Lower lobe of right lung (tissue), 2 donors: ENCODE data around the gene ZIC2. TPM values are rescaled to one million over a fixed set of nuclear protein-coding genes. Genes with fewer than 3 reads are reported as not detected.

Source experiments
- ATAC-seq, 2 donors: fragments of 200-7000 bp; cut with Tn5 transposase; one replicate each; pipeline ENCODE4 v1.9.1; 2020 to 2022; ENCODE audit warnings: mild to moderate bottlenecking in 2 of 2, moderate library complexity in 2 of 2
- DNase-seq: peaks from one replicate; pipeline ENCODE4 v3.0.0-alpha.2; 2020
- H3K27ac ChIP-seq: fragments of 200-600 bp; one replicate; pipeline ENCODE4 v1.8.0; 2022
- H3K27me3 ChIP-seq: fragments of 200-600 bp; one replicate; pipeline ENCODE4 v1.8.0; 2022; ENCODE audit warnings: low read depth
- H3K36me3 ChIP-seq: fragments of 200-600 bp; one replicate; pipeline ENCODE4 v1.8.0; 2022; ENCODE audit warnings: mild to moderate bottlenecking
- H3K4me1 ChIP-seq: fragments of 200-600 bp; one replicate; pipeline ENCODE4 v1.8.0; 2022
- H3K4me3 ChIP-seq: fragments of 200-600 bp; one replicate; pipeline ENCODE4 v1.8.0; 2022; ENCODE audit warnings: mild to moderate bottlenecking
- H3K9me3 ChIP-seq: fragments of 200-600 bp; one replicate; pipeline ENCODE4 v1.8.0; 2022
- intact Hi-C: fragments of 100-400 bp; cut with DNase I; formaldehyde crosslinking; loops from one replicate; pipeline ENCODE4 v1.11.0; 2022
- total RNA-seq: library from RNA; stranded (reverse); fragmentation: NEBNext Ultra II Directional; extraction: Animal tissue kit (Norgen Biotek cat#: 25700); gene quantifications from one replicate; pipeline ENCODE4 v1.2.1, GENCODE V29; 2021
- TF ChIP-seq, protein P1 (sequence below): fragments of 200-600 bp; IDR thresholded peaks from one replicate; pipeline ENCODE4 v1.8.0; 2022; ENCODE audit warnings: antibody characterized with exemption, mild to moderate bottlenecking
- donor health status: DM: no; HTN: yes; CAD: no; lungs with severe emphysema.

ZIC2 gene
- total RNA-seq, 1 donor from 2014 or later, result not detected

GRCh38 chr13:99984461-99985240 lies 3.1 kb downstream of the ZIC2 start:
- TF ChIP-seq, protein P1, sequence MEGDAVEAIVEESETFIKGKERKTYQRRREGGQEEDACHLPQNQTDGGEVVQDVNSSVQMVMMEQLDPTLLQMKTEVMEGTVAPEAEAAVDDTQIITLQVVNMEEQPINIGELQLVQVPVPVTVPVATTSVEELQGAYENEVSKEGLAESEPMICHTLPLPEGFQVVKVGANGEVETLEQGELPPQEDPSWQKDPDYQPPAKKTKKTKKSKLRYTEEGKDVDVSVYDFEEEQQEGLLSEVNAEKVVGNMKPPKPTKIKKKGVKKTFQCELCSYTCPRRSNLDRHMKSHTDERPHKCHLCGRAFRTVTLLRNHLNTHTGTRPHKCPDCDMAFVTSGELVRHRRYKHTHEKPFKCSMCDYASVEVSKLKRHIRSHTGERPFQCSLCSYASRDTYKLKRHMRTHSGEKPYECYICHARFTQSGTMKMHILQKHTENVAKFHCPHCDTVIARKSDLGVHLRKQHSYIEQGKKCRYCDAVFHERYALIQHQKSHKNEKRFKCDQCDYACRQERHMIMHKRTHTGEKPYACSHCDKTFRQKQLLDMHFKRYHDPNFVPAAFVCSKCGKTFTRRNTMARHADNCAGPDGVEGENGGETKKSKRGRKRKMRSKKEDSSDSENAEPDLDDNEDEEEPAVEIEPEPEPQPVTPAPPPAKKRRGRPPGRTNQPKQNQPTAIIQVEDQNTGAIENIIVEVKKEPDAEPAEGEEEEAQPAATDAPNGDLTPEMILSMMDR, result no peak
- Histone ChIP-seq H3K27ac (no peak overlapping the region), H3K4me1 (peaks cover 27% of the 10 kb centered on the region), H3K27me3 (peaks cover 98% of the 10 kb centered on the region), H3K4me3 (no peak overlapping the region), H3K36me3 (no peaks in the 10 kb centered on the region), H3K9me3 (no peaks in the 10 kb centered on the region)
- intact Hi-C loops, result no loop called here
- ATAC-seq (no peak), DNase-seq (no peak)

- DNase-seq, result no peak
- peaks cover 28% of the 10 kb centered on the region for H3K4me1 ChIP-seq
Measured at GRCh38 chr13:99985241-99985874, 3.8 kb downstream of the ZIC2 start.

DNA sequence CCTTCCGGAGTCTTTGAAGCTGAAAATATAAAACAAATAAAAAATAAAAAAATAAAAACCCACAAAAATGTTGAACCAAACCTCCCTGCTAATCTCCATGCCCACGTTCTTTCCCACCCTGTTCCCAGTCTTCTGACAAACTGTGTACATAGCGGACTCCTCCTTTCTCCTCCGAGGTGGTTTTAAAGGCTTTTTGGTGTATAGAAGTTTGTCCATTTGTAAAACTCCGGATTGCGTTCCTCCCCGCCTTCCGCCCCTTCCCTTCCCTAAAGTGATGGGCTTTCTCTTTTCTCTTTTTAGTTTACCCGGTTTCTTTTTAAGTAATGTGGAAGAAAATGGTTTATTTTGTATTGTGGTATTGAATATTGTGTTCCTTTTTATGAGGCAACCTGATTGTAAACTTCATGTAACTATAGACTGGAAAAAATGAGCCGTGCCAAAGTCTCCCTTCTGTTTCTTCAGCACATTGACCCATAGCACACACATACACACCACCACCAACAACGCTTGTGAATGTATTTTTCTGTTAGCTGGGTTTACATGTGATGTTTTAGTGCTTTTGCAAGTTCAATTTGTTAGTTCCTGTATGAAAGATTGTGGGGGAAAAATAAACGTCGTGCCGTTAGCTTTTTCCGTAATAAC lies 4.4 kb downstream of the ZIC2 start:
- peaks cover 26% of the 10 kb centered on the region for H3K4me1 ChIP-seq

More at GRCh38 chr13:99985241-99985874, 3.8 kb downstream of the ZIC2 start:
- TF ChIP-seq, protein P1, result no peak
- intact Hi-C loops, result no loop called here
- H3K4me3 ChIP-seq, result no peak overlapping the region
- peaks cover 98% of the 10 kb centered on the region for H3K27me3 ChIP-seq
- H3K27ac ChIP-seq, result no peak overlapping the region
- no peaks in the 10 kb centered on the region for H3K36me3 ChIP-seq
- ATAC-seq, result no peak
- no peaks in the 10 kb centered on the region for H3K9me3 ChIP-seq

GRCh38 chr13:99986741-99987140 lies 5.2 kb downstream of the ZIC2 start:
- Histone ChIP-seq H3K4me3 (no peak overlapping the region), H3K36me3 (no peaks in the 10 kb centered on the region), H3K27me3 (peaks cover 98% of the 10 kb centered on the region), H3K4me1 (peaks cover 21% of the 10 kb centered on the region), H3K9me3 (no peaks in the 10 kb centered on the region), H3K27ac (no peak overlapping the region)
- TF ChIP-seq, protein P1, result no peak
- no peak for ATAC-seq
- intact Hi-C loops, result no loop called here
- DNase-seq, result no peak

More for the DNA sequence above, 4.4 kb downstream of the ZIC2 start:
- H3K9me3 ChIP-seq, result no peaks in the 10 kb centered on the region
- no peaks in the 10 kb centered on the region for H3K36me3 ChIP-seq
- intact Hi-C loops, result no loop called here
- TF ChIP-seq, protein P1, result no peak
- H3K27me3 ChIP-seq, result peaks cover 98% of the 10 kb centered on the region
- H3K4me3 ChIP-seq, result no peak overlapping the region
- DNase-seq (no peak), ATAC-seq (no peak)
- H3K27ac ChIP-seq, result no peak overlapping the region

DNA sequence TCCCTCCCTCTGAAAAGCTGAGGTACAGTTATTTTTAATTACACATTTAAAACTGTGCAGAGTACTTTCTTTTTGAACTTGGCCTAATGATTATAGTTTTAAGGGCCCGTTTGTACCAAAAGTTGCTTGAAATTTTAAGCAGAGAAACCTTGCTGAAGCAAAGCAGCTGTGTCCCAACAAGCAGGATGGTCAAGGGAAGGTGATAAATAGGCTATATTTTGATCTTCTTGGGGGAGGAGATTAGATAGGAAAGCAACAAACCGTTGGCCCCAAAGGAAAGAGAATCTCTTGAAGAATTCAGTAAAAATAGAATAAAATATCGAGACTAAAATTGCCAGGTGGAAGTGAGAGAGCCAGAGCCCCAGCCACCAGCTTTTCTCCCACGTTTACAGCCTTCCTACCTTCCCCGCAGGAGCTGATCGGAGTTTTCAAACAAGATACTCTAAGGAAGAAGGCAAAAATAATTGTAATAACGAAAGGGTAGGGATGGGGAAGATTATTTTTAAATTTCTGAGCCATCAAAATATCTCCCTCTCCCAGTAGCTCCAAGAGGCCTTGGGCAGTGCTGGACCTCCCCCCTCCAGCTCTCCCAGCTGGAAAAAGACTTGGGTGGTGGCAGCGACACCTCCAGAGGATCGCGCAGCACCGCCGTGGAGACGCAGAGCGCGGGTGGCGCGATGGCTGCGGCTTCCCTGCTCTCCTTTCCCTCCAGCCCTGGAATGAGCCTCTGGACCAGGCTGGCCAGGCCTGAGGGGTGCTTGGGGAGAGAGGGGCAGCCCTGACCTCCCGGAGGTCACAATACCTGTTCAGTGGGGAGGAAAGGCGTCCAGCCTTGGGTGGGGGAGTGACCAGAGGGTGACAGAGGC lies 5.8 kb downstream of the ZIC2 start:
- Histone ChIP-seq H3K4me1 (peaks cover 21% of the 10 kb centered on the region), H3K9me3 (no peaks in the 10 kb centered on the region), H3K27me3 (peaks cover 98% of the 10 kb centered on the region), H3K36me3 (no peaks in the 10 kb centered on the region), H3K27ac (no peak overlapping the region), H3K4me3 (no peak overlapping the region)
- TF ChIP-seq, protein P1, result no peak
- DNase-seq (no peak), ATAC-seq (no peak)
- intact Hi-C loops, result no loop called here
